B cell (primary cell): Measurements from ENCODE around the gene HDHD2.

ENCODE experiments used
- CTCF ChIP-seq: fragments of 200-600 bp; IDR thresholded peaks from one replicate; pipeline ENCODE4 v1.8.0; 2022; ENCODE audit warnings: antibody characterized with exemption, mild to moderate bottlenecking
- EZH2 ChIP-seq: IDR thresholded peaks from 2 replicates; pipeline ENCODE4 v1.6.1; 2012; ENCODE audit warnings: borderline replicate concordance, low read depth, mild to moderate bottlenecking, moderate library complexity, low read length; ENCODE audit not compliant: insufficient read depth, poor library complexity, severe bottlenecking

- TF ChIP-seq CTCF: no peak
- TF ChIP-seq EZH2: no peak
Measured at GRCh38 chr18:47168913-47169312, 18.6 kb upstream of the HDHD2 start.
